KMS-11 (cell line): ENCODE data around the gene GDF15.

ENCODE experiments used
- H2AFZ ChIP-seq: fragments of 200-600 bp; sonication (generic); 2 replicates; pipeline ENCODE4 v1.6.1; 2016; ENCODE audit warnings: antibody characterized with exemption, mixed run types, low read depth
- H3K27ac ChIP-seq: fragments of 200-600 bp; sonication (generic); 2 replicates; pipeline ENCODE4 v1.6.1; 2016; ENCODE audit warnings: mild to moderate bottlenecking, mixed run types
- H3K27me3 ChIP-seq: fragments of 200-600 bp; sonication (generic); 2 replicates; pipeline ENCODE4 v1.6.1; 2017; ENCODE audit warnings: mild to moderate bottlenecking, low read depth, mixed run types, moderate library complexity; ENCODE audit not compliant: insufficient read depth
- H3K36me3 ChIP-seq: fragments of 200-600 bp; sonication (generic); 2 replicates; pipeline ENCODE4 v1.6.1; 2017; ENCODE audit warnings: mild to moderate bottlenecking, mixed run types; ENCODE audit not compliant: insufficient read depth
- H3K4me1 ChIP-seq: fragments of 200-600 bp; sonication (generic); 2 replicates; pipeline ENCODE4 v1.6.1; 2016; ENCODE audit warnings: mild to moderate bottlenecking, low read depth, mixed run types; ENCODE audit not compliant: poor library complexity, severe bottlenecking
- H3K4me2 ChIP-seq: fragments of 200-600 bp; sonication (generic); 2 replicates; pipeline ENCODE4 v1.7.0; 2016; ENCODE audit warnings: mild to moderate bottlenecking, mixed run types
- H3K4me3 ChIP-seq: fragments of 200-600 bp; sonication (generic); IDR thresholded peaks from 2 replicates; pipeline ENCODE4 v1.6.1; 2017; ENCODE audit warnings: low read depth, low read length, mixed read lengths; ENCODE audit not compliant: insufficient read depth
- H3K79me2 ChIP-seq: fragments of 200-600 bp; sonication (generic); 2 replicates; pipeline ENCODE4 v1.6.1; 2016; ENCODE audit warnings: low read depth, mixed run types; ENCODE audit not compliant: insufficient read depth
- H3K9ac ChIP-seq: fragments of 200-600 bp; sonication (generic); 2 replicates; pipeline ENCODE4 v1.6.1; 2016; ENCODE audit warnings: mild to moderate bottlenecking, mixed run types
- H4K20me1 ChIP-seq: fragments of 200-600 bp; sonication (generic); 2 replicates; pipeline ENCODE4 v1.6.1; 2016; ENCODE audit warnings: mild to moderate bottlenecking, mixed run types; ENCODE audit not compliant: insufficient read depth
- CTCF ChIP-seq: fragments of 200-600 bp; sonication (generic); conservative IDR thresholded peaks from 2 replicates; pipeline ENCODE4 v1.6.1; 2017; ENCODE audit warnings: low read depth, mild to moderate bottlenecking, antibody characterized with exemption, low read length, moderate library complexity, mixed read lengths

Gene GDF15

GRCh38 chr19:18392926-18393325 lies 7.0 kb downstream of the GDF15 start:
- Histone ChIP-seq H3K36me3 (no peaks in the 10 kb centered on the region), H3K4me1 (peaks cover 3% of the 10 kb centered on the region), H3K79me2 (no peaks in the 10 kb centered on the region), H3K27ac (no peak overlapping the region), H3K27me3 (peaks cover 60% of the 10 kb centered on the region), H2AFZ (no peak overlapping the region), H3K4me3 (no peak overlapping the region), H3K4me2 (no peak overlapping the region), H3K9ac (no peak overlapping the region), H4K20me1 (no peaks in the 10 kb centered on the region)
- TF ChIP-seq CTCF = no peak

GRCh38 chr19:18393836-18394235 lies 7.9 kb downstream of the GDF15 start:
- Histone ChIP-seq H4K20me1 (no peaks in the 10 kb centered on the region), H3K4me1 (peaks cover 3% of the 10 kb centered on the region), H3K27ac (no peak overlapping the region), H3K27me3 (peaks cover 68% of the 10 kb centered on the region), H2AFZ (no peak overlapping the region), H3K79me2 (no peaks in the 10 kb centered on the region), H3K4me3 (no peak overlapping the region), H3K36me3 (no peaks in the 10 kb centered on the region), H3K9ac (no peak overlapping the region), H3K4me2 (no peak overlapping the region)
- TF ChIP-seq CTCF = no peak

GRCh38 chr19:18396471-18397241 lies 10.7 kb downstream of the GDF15 start:
- Histone ChIP-seq H3K9ac (no peak overlapping the region), H3K36me3 (no peaks in the 10 kb centered on the region), H3K27ac (no peak overlapping the region), H2AFZ (no peak overlapping the region), H3K4me1 (peaks cover 8% of the 10 kb centered on the region), H4K20me1 (no peaks in the 10 kb centered on the region), H3K79me2 (no peaks in the 10 kb centered on the region), H3K4me2 (no peak overlapping the region), H3K27me3 (peaks cover 70% of the 10 kb centered on the region), H3K4me3 (no peak overlapping the region)
- TF ChIP-seq CTCF = no peak

- no peak within 1 kb of the TSS for H3K4me2 ChIP-seq
Measured at GRCh38 chr19:18397242-18398202, 11.6 kb downstream of the GDF15 start, which contains the start of gene LRRC25. TSS of gene LRRC25 (minus strand) at chr19:18397622. CDS start at chr19:18396963, 659 bp downstream.

More at GRCh38 chr19:18397242-18398202, 11.6 kb downstream of the GDF15 start, which contains the start of gene LRRC25:
- Histone ChIP-seq H3K36me3 (no peaks in the 10 kb centered on the region), H3K79me2 (no peaks in the 10 kb centered on the region), H3K4me1 (peaks cover 8% of the 10 kb centered on the region), H2AFZ (no peak within 1 kb of the TSS), H4K20me1 (no peaks in the 10 kb centered on the region), H3K27ac (no peak within 1 kb of the TSS), H3K27me3 (peaks cover 68% of the 10 kb centered on the region), H3K9ac (no peak within 1 kb of the TSS), H3K4me3 (no peak within 1 kb of the TSS)
- TF ChIP-seq CTCF = no peak
